Astrocyte of the hippocampus (primary cell): ENCODE measurements around the gene GOPC.
A peak's percentile ranks its signal among the peaks of the same experiment; 100 is the strongest.
"Not testable (repeated sequence)": the region's sequence is repeated elsewhere in the genome, so short reads cannot be mapped to it uniquely, and the experiment has no call there.

Experiments
- DNase-seq: peaks from one replicate; pipeline ENCODE4 v3.0.0; 2011; ENCODE audit warnings: low read depth, low spot score

Gene GOPC

DNA sequence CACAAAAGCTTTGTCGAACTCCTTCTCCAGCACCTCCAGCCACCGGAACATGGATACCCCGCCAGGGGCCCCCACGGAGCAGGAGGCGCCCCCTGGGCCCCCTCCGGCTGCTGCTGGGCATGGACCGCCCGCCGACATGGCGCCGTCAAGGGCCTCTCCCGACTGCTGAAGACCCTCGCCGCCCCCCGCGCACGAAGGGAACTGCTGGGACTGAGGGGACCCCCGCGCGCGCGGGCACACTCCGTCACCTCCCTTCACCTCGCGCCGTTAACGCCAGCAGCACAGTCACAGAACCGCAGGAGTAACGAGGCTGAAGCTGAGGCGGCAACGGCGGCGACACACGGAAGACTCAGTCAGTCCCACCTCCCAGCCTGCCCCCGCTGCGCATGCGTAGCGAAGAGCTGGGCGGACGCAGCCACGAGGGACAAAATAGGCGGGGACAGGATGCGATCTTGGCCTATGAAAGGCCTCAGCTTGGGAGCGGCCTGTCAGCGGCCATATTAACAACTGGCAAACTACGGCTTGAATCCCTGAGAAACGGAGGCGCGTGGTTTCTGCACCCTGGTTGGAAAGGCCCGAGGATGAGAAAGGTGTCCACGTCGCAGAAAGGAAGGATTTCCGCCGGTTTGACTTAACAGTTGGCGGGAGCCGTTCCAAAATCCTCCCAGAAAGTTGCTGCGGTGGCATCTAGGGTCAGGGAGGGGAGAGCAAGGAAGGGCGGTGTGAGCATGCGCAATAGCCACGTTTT, at the start of gene GOPC:
GOPC (minus strand) TSS at position 361 of the 748 bp plus-strand sequence; CDS start at position 138, 223 bp downstream.
- DNase-seq, result peak; percentile 99

- not testable (repeated sequence) for DNase-seq
Measured at GRCh38 chr6:117651984-117652383, 49.7 kb upstream of the GOPC start.

DNA sequence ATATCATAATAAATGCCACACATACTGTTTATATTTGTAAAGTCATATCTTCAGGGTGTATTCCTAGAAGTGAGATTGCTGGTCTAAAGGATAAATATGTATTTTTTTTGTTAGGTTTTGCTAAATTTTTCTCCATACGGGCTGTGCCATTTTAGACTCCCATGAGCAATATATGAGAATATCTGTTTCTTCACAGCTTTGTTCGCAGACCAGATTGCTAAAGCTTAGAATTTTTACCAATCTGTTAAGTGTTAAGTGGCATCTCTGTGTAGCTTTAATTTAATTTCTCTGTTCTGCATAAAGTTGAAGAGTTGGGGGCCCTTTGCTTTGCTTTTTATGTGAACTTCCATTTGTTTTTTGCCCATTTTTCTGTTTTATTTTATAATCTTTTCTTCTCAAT, 40.7 kb upstream of the GOPC start:
- DNase-seq, result no peak

DNA sequence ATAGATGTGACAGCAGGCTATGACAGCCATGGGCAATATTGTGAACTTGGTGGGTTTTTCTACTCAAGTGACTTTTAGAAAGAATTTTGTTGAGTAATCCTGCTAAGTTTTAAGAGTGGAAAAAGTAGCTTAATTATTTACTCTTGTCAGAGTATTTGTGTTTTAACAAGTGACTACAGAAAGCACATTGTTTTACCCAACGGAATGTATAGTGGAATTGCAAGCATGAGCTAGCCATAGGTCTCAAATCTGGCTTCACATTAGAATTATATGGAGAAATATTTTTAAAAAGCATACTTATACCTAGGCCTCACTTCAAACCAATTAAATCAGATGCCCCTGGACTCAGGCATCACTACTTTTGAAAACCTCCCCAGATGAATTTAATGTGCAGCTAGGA, 35.5 kb upstream of the GOPC start:
- no peak for DNase-seq

DNA sequence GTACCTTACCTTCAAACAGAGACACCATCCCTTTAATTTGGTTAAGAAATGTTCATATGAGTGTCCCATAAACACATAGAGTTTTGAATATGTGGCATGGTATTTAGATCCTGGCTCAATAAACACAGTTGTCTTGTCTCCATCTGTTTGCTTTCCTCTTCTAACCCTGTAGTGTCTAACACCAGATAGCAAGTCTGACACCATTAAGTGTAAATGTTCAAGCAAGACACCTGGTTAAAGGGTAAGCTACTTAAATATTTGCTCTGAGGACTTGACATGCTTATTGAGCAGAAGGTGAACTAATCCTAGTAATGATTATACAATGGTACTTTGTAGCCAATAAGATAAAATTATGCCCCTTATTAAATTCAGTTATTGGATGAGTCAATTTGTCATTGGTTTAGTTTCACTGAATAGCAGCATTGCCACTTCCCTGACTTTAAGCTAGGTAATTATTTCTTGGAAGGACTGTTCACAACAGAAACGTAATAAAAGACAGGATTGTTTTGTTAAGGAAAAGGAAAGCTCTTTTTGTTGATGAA, 26.9 kb upstream of the GOPC start:
- no peak for DNase-seq

GRCh38 chr6:117627533-117627932, 25.2 kb upstream of the GOPC start:
- no peak for DNase-seq

GRCh38 chr6:117624869-117625481, 22.7 kb upstream of the GOPC start:
- DNase-seq, result no peak

DNA sequence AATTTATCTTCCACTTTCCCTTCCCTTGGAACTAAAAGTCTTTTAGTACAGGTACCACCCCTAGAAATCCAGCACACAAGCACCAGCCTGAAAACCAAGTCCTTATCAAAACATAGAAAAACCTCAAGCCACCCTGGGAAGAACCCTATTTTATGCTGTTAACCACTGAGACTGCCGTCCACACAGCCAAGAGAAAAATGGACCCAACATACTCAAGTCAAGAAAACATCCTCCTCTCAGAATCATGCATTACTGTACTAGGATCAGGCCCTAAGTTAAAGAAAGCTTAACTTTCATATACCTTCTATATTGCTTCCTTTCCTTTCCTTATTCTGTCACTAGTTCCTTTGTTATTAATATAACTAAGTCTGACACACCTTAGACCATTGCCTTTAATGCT, 16.9 kb upstream of the GOPC start:
- no peak for DNase-seq

- no peak for DNase-seq
Measured at GRCh38 chr6:117617210-117618035, 15.1 kb upstream of the GOPC start.

DNA sequence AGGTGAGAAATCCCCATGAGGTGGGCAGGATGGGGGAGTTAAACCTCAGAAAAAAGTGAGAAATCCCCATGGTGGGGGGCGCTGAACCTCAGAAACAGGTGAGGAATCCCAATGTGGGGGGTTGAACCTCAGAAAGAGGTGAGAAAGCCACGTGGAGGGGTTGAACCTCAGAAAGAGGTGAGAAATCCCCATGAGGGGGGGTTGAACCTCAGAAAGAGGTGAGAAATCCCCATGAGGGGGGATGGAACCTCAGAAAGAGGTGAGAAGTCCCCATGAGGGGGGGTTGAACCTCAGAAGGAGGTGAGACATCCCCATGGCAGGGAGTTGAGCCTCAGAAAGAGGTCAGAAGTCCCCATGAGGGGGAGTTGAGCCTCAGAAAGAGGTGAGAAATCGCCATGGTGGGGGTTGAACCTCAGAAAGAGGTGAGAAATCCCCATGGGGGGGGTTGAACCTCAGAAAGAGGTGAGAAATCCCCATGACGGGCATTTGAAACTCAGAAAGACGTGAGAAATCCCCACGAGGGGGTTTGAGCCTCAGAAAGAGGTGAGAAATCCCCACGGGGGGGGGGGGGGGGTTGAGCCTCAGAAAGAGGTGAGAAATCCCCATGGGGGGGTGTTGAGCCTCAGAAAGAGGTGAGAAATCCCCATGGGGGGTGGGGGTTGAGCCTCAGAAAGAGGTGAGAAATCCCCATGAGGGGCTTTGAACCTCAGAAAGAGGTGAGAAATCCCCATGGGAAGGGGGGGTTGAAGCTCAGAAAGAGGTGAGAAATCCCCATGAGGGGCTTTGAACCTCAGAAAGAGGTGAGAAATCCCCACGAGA, 14.3 kb upstream of the GOPC start:
- no peak for DNase-seq

DNA sequence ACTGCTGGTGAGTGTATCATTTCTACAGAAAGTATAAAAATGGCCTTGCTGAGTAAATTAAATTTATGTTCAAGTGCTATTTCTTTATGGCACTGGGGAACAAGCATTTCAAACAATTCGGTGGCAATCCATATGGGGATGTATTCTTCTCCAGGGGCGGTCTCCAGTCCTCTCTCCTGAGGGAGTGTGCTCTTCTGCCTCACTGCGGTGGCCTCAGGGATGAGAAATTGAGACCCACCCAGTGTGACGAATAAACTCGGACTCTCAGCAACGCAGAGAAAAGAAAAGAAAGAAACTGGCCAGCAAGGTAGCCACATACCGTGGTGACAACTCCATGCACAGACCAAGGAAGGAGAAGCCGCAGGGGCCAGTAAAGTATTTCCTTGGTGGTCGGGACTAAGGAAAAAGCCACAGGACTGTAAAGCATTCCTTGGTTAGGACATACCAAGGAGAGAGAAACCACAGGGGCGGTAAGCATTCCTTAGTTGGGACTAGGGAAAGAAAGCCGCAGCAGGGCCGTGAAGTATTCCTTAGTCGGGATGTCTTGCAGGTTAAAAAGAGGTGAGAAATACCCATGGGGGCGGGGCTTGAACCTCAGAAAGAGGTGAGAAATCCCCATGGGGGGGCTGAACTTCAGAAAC, 13.6 kb upstream of the GOPC start:
- DNase-seq, result peak; percentile 91

- peak; percentile 43 for DNase-seq
Measured at GRCh38 chr6:117613920-117614560, 11.7 kb upstream of the GOPC start.

GRCh38 chr6:117607511-117607910, 5.2 kb upstream of the GOPC start:
- DNase-seq, result no peak

GRCh38 chr6:117605169-117605826, 3.0 kb upstream of the GOPC start:
- DNase-seq, result peak; percentile 83

- DNase-seq, result no peak
Measured at GRCh38 chr6:117603821-117604220, 1.5 kb upstream of the GOPC start.

- no peak for DNase-seq
Measured at GRCh38 chr6:117602899-117603588, 733 bp upstream of the GOPC start.

- no peak for DNase-seq
Measured at GRCh38 chr6:117601811-117602150, 530 bp downstream of the GOPC start.

GRCh38 chr6:117600008-117600743, 2.1 kb downstream of the GOPC start:
- peak; percentile 23 for DNase-seq

GRCh38 chr6:117597755-117598154, 4.6 kb downstream of the GOPC start:
- DNase-seq, result no peak
